NCI-H2081 (cell line): ENCODE results near the gene CD248.
"Not testable (repeated sequence)": the region's sequence is repeated elsewhere in the genome, so short reads cannot be mapped to it uniquely, and the experiment has no call there.

ENCODE experiments used
- DNase-seq, 2 experiments: peaks; one replicate each; lab custom pipeline; 2025; lab: John Stamatoyannopoulos, UW

The CD248 gene

GRCh38 chr11:66276619-66277018 is 40.2 kb downstream of the CD248 start:
- DNase-seq, result not testable (repeated sequence)

- no peak for DNase-seq
Measured at GRCh38 chr11:66275984-66276612, 40.7 kb downstream of the CD248 start.

GRCh38 chr11:66275396-66275795 is 41.4 kb downstream of the CD248 start:
- no peak for DNase-seq

GRCh38 chr11:66274219-66274618 is 42.6 kb downstream of the CD248 start:
- no peak for DNase-seq

GRCh38 chr11:66272596-66272995 is 44.2 kb downstream of the CD248 start:
- no peak for DNase-seq

GRCh38 chr11:66271816-66272215 is 45.0 kb downstream of the CD248 start:
- DNase-seq, result no peak

GRCh38 chr11:66268952-66269905 is 47.6 kb downstream of the CD248 start:
- no peak for DNase-seq

DNA sequence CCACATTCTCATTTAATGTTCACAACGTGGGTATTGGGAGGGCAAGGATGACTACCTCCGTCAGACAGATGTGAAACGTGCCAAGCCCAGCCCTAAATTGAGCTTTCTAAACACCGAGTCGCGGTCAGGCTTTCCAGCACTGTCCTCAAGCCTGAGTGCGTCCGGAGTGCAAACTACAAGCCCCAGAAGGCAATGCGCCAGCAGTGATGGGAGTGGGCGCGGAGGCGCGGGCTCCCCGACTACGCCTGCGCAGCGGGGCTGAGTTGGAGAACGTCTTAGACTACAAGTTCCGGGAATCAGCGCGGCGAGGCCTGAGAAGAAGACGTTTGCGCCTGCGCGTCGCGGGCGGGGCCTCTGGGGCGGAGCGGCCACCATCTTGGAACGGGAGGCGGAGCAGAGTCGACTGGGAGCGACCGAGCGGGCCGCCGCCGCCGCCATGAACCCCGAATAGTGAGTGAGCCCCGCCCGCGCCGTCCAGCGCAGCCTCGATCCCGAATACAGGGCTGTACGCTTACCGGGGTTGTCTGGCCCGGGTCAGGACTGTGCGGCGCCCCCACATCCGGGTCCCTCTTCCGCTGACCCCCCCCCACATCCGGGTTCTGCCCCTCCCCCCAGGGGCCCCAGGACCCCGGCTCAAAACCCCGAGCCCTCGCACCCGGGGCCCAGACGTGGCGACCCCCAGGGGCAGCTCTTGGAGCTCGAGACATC is 48.4 kb downstream of the CD248 start, which contains the start of gene RAB1B:
Gene RAB1B (plus strand): TSS at position 396 of the 708 bp plus-strand sequence. CDS start 41 bp downstream, at position 437.
- DNase-seq, result peak; percentile 99

- peak; percentile 65 to 79 for DNase-seq
Measured at GRCh38 chr11:66267379-66268243, 49.2 kb downstream of the CD248 start.

GRCh38 chr11:66267039-66267378 is 49.8 kb downstream of the CD248 start:
- no peak for DNase-seq

- no peak for DNase-seq
Measured at GRCh38 chr11:66266378-66267038, 50.3 kb downstream of the CD248 start.

GRCh38 chr11:66265531-66266377 is 51.1 kb downstream of the CD248 start:
- DNase-seq, result no peak

DNA sequence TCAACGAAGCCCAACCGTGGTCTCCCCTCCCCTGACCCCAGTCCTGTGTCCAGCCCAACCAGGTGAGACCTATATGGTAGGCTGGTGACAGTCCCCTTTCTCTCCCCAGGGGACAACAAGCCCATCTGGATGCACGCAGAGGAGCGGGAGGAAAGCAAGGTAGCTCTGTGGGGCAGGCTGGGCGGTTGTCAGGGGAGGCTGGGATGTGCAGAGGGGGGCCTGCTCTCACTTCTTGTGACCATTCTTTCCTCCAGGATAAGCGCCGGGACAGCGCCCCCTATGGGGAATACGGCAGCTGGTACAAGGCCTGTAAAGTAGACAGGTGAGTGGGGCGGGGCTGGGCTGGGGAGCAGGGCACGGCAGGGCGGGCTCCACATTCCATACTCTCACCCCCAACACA is 51.9 kb downstream of the CD248 start:
- DNase-seq, result peak in 1 of 2 experiments; percentile 3
